ENCODE measurements around the gene PROX1.

DNA sequence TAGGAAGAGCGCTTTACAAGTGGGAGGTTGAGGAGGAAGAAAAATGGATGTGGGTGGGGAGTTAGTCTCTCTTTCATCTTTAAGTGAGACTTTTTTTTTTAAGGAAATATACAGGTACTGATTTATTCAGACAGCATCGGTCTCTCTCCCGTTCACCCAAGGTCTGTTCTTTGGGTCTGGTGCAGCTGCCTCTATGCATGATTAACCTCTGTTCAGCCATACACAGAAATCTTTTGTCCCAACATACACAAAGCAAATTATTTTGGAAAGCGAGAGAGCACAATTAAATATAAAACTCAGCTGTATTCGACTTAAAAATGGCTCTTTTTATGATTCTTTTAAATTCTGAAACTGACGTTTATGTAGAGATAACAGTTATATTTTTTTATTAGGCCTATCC lies 11.0 kb downstream of the PROX1 start:
- TF ChIP-seq, protein P1, sequence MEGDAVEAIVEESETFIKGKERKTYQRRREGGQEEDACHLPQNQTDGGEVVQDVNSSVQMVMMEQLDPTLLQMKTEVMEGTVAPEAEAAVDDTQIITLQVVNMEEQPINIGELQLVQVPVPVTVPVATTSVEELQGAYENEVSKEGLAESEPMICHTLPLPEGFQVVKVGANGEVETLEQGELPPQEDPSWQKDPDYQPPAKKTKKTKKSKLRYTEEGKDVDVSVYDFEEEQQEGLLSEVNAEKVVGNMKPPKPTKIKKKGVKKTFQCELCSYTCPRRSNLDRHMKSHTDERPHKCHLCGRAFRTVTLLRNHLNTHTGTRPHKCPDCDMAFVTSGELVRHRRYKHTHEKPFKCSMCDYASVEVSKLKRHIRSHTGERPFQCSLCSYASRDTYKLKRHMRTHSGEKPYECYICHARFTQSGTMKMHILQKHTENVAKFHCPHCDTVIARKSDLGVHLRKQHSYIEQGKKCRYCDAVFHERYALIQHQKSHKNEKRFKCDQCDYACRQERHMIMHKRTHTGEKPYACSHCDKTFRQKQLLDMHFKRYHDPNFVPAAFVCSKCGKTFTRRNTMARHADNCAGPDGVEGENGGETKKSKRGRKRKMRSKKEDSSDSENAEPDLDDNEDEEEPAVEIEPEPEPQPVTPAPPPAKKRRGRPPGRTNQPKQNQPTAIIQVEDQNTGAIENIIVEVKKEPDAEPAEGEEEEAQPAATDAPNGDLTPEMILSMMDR (IDR thresholded peaks at IDR 0.05): no peak
- no peak for TF ChIP-seq POLR2A (IDR thresholded peaks at IDR 0.05)
